PC-3 (cell line): ENCODE measurements around the gene PHF11. TPM values are rescaled to one million over a fixed set of nuclear protein-coding genes. Genes with fewer than 3 reads are reported as not detected.

Experiments
- ATAC-seq: fragments of 200-7000 bp; cut with Tn5 transposase; 2 replicates; pipeline ENCODE4 v1.9.1; 2020; ENCODE audit warnings: mild to moderate bottlenecking, moderate library complexity
- BruUV-seq: library from RNA; stranded (reverse); fragments of 400-500 nt; replicated peaks from 2 replicates; lab custom pipeline; 2021; lab: Mats Ljungman, UMichigan
- CTCF ChIA-PET: fragments of 300-600 bp; sonication (Branson Sonifier 250); formaldehyde crosslinking; loops from one replicate; lab custom pipeline; 2022; ENCODE audit warnings: antibody characterized with exemption; lab: Charles Lee
- POLR2A ChIA-PET: fragments of 300-600 bp; sonication (Branson Sonifier 250); formaldehyde crosslinking; loops from one replicate; lab custom pipeline; 2022; ENCODE audit warnings: antibody characterized with exemption; ENCODE audit not compliant: unreplicated experiment; lab: Charles Lee
- DNase-seq: peaks from one replicate; pipeline ENCODE4 v3.0.0-alpha.2; 2015
- H2AFZ ChIP-seq: fragments of 300-600 bp; sonication (generic); 2 replicates; pipeline ENCODE4 v1.6.0; 2016; ENCODE audit warnings: antibody characterized with exemption, low read length
- H3F3A ChIP-seq: fragments of 300-600 bp; sonication (generic); one replicate; pipeline ENCODE4 v1.6.0; 2017; ENCODE audit warnings: antibody characterized with exemption, low read length, control low read depth, mild to moderate bottlenecking; ENCODE audit not compliant: unreplicated experiment
- H3K27ac ChIP-seq: fragments of 300-600 bp; sonication (generic); 2 replicates; pipeline ENCODE4 v1.5.1; 2016; ENCODE audit warnings: mild to moderate bottlenecking, low read length
- H3K27me3 ChIP-seq: fragments of 300-600 bp; sonication (generic); 2 replicates; pipeline ENCODE4 v1.6.1; 2016; ENCODE audit warnings: low read length, mixed read lengths
- H3K36me3 ChIP-seq: fragments of 300-600 bp; sonication (generic); 2 replicates; pipeline ENCODE4 v1.6.1; 2016; ENCODE audit warnings: low read depth, mixed run types, low read length, mixed read lengths
- H3K4me1 ChIP-seq: fragments of 300-600 bp; sonication (generic); 2 replicates; pipeline ENCODE4 v1.5.1; 2016; ENCODE audit warnings: low read length; ENCODE audit not compliant: insufficient read depth
- H3K4me2 ChIP-seq: fragments of 300-600 bp; sonication (generic); 2 replicates; pipeline ENCODE4 v1.6.0; 2016; ENCODE audit warnings: low read length
- H3K4me3 ChIP-seq: fragments of 300-600 bp; sonication (generic); 2 replicates; pipeline ENCODE4 v1.5.1; 2016; ENCODE audit warnings: mild to moderate bottlenecking, low read length, mixed read lengths
- H3K79me2 ChIP-seq: fragments of 300-600 bp; sonication (generic); 2 replicates; pipeline ENCODE4 v1.6.1; 2017; ENCODE audit warnings: low read length, mixed read lengths
- H3K9ac ChIP-seq: fragments of 300-600 bp; sonication (generic); 2 replicates; pipeline ENCODE4 v1.6.0; 2016; ENCODE audit warnings: mild to moderate bottlenecking, low read length
- H3K9me2 ChIP-seq: fragments of 300-600 bp; sonication (generic); replicated peaks from 2 replicates; pipeline ENCODE4 v1.6.1; 2016; ENCODE audit warnings: mixed run types, low read length, mixed read lengths
- H3K9me3 ChIP-seq: fragments of 300-600 bp; sonication (generic); 2 replicates; pipeline ENCODE4 v1.6.1; 2016; ENCODE audit warnings: low read length, mixed read lengths
- H4K20me1 ChIP-seq: fragments of 300-600 bp; sonication (generic); 2 replicates; pipeline ENCODE4 v1.6.1; 2016; ENCODE audit warnings: low read length, mixed read lengths
- EZH2 ChIP-seq: fragments of 300-600 bp; sonication (generic); IDR thresholded peaks from one replicate; pipeline ENCODE4 v1.6.1; 2017; ENCODE audit warnings: antibody characterized with exemption, mild to moderate bottlenecking, low read length; ENCODE audit not compliant: unreplicated experiment
- EZH2phosphoT487 ChIP-seq: fragments of 300-600 bp; sonication (generic); IDR thresholded peaks from 2 replicates; pipeline ENCODE4 v1.6.1; 2018; ENCODE audit warnings: mild to moderate bottlenecking, antibody characterized with exemption, low read length, borderline replicate concordance
- intact Hi-C: fragments of 100-400 bp; cut with micrococcal nuclease; formaldehyde crosslinking; loops from 2 replicates; pipeline ENCODE4 v1.9.0; 2023
- total RNA-seq: library from RNA; depleted of rRNA; stranded (reverse); fragments of >200 nt; gene quantifications from 2 replicates; pipeline ENCODE4 v1.2.3, GENCODE V29; 2014; rRNA removed
- TF ChIP-seq, protein P1 (sequence below): fragments of 300-600 bp; sonication (generic); conservative IDR thresholded peaks from 2 replicates; pipeline ENCODE4 v1.5.1; 2017; ENCODE audit warnings: antibody characterized with exemption, low read depth, mild to moderate bottlenecking, low read length

Gene PHF11
- total RNA-seq, 1 experiment from 2014 or later: 7.9 TPM

- no peaks in the 10 kb centered on the region for H4K20me1 ChIP-seq
- no peaks in the 10 kb centered on the region for H3F3A ChIP-seq
- H3K9me3 ChIP-seq: no peaks in the 10 kb centered on the region
- CTCF ChIA-PET: no interaction called here
- H3K27ac ChIP-seq: no peak overlapping the region
- H3K9ac ChIP-seq: no peak overlapping the region
- no peak for ATAC-seq
- no peaks in the 10 kb centered on the region for H3K9me2 ChIP-seq
- H2AFZ ChIP-seq: no peak overlapping the region
- no peaks in the 10 kb centered on the region; the same call in 1 of the 2 replicates for H3K36me3 ChIP-seq
- intact Hi-C loops: loop anchor here (2.0 kb wide), 1 partner anchor 13 kb away; the partner anchor contains the start of gene RCBTB1
- TF ChIP-seq EZH2phosphoT487: no peak
- no peak for TF ChIP-seq EZH2
- TF ChIP-seq, protein P1, sequence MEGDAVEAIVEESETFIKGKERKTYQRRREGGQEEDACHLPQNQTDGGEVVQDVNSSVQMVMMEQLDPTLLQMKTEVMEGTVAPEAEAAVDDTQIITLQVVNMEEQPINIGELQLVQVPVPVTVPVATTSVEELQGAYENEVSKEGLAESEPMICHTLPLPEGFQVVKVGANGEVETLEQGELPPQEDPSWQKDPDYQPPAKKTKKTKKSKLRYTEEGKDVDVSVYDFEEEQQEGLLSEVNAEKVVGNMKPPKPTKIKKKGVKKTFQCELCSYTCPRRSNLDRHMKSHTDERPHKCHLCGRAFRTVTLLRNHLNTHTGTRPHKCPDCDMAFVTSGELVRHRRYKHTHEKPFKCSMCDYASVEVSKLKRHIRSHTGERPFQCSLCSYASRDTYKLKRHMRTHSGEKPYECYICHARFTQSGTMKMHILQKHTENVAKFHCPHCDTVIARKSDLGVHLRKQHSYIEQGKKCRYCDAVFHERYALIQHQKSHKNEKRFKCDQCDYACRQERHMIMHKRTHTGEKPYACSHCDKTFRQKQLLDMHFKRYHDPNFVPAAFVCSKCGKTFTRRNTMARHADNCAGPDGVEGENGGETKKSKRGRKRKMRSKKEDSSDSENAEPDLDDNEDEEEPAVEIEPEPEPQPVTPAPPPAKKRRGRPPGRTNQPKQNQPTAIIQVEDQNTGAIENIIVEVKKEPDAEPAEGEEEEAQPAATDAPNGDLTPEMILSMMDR: no peak
- H3K27me3 ChIP-seq: no peaks in the 10 kb centered on the region
- H3K4me2 ChIP-seq: no peak overlapping the region
- DNase-seq: no peak
- BruUV-seq: no TSS peak
- peaks cover 23% of the 10 kb centered on the region for H3K4me1 ChIP-seq
- no peaks in the 10 kb centered on the region for H3K79me2 ChIP-seq
- POLR2A ChIA-PET: no interaction called here
- no peak overlapping the region for H3K4me3 ChIP-seq
Measured at GRCh38 chr13:49571299-49572240, 75.8 kb downstream of the PHF11 start.

Other genes with a start within 250 kb of the PHF11 start
- gene CDADC1, start 248.0 kb upstream of the PHF11 start, total RNA-seq: 3.7 and 17.6 TPM in 2 replicates
- 1.8 and 2.0 TPM in 2 replicates for gene CAB39L, start 51.9 kb upstream of the PHF11 start, total RNA-seq
- 2.7 and 3.9 TPM in 2 replicates for gene SETDB2, start 51.7 kb upstream of the PHF11 start, total RNA-seq
- gene RCBTB1, start 89.6 kb downstream of the PHF11 start, total RNA-seq: 4.9 and 5.4 TPM in 2 replicates
- gene ARL11, start 132.6 kb downstream of the PHF11 start, total RNA-seq: not detected in 2 replicates
- gene EBPL, start 195.5 kb downstream of the PHF11 start, total RNA-seq: 108 and 118 TPM in 2 replicates